Fibroblast of the aortic adventitia (primary cell): ENCODE data around the gene CBFA2T2. TPM values are rescaled to one million over a fixed set of nuclear protein-coding genes. Genes with fewer than 3 reads are reported as not detected.

Experiments
- DNase-seq: peaks from one replicate; pipeline ENCODE4 v3.0.0-alpha.2; 2010; ENCODE audit warnings: low read depth
- H3K4me3 ChIP-seq: 2 replicates; pipeline ENCODE4 v1.5.1; 2011; ENCODE audit warnings: low read depth, mild to moderate bottlenecking, control low read depth, low read length, moderate library complexity
- total RNA-seq: library from RNA; depleted of rRNA; stranded (reverse); fragments of >200 nt; gene quantifications from 2 replicates; pipeline ENCODE4 v1.2.3, GENCODE V29; 2012; ENCODE audit warnings: low replicate concordance
- TF ChIP-seq, protein P1 (sequence below): IDR thresholded peaks from 2 replicates; pipeline ENCODE4 v1.5.1; 2011; ENCODE audit warnings: mild to moderate bottlenecking, low read length, control low read depth, inconsistent platforms; ENCODE audit not compliant: insufficient read depth

Gene CBFA2T2
- total RNA-seq, 1 donor = 11.7 TPM

- DNase-seq = no peak
- H3K4me3 ChIP-seq = no peak overlapping the region
- TF ChIP-seq, protein P1, sequence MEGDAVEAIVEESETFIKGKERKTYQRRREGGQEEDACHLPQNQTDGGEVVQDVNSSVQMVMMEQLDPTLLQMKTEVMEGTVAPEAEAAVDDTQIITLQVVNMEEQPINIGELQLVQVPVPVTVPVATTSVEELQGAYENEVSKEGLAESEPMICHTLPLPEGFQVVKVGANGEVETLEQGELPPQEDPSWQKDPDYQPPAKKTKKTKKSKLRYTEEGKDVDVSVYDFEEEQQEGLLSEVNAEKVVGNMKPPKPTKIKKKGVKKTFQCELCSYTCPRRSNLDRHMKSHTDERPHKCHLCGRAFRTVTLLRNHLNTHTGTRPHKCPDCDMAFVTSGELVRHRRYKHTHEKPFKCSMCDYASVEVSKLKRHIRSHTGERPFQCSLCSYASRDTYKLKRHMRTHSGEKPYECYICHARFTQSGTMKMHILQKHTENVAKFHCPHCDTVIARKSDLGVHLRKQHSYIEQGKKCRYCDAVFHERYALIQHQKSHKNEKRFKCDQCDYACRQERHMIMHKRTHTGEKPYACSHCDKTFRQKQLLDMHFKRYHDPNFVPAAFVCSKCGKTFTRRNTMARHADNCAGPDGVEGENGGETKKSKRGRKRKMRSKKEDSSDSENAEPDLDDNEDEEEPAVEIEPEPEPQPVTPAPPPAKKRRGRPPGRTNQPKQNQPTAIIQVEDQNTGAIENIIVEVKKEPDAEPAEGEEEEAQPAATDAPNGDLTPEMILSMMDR = no peak
Observed at GRCh38 chr20:33611106-33611505, 121.2 kb downstream of the CBFA2T2 start.

DNA sequence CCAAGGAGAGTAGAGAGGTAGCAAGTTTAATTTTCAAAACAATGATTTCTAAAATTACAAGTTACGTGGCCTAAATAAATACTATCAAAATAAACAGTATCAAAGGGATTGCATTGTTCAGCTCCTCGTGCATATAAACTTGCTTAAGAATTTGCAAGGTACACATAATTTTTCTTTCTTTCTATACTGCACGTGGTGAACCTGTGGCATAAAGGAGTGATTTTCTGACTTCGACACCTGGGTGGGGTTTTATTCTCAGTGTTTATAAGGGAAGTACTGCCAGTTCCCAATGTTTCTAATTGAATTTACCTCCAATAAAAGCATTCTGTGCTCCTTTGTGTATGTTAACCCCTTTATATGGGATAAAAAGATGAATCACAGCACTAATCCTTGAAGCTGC lies 122.1 kb downstream of the CBFA2T2 start:
- DNase-seq = no peak
- TF ChIP-seq, protein P1 = no peak
- H3K4me3 ChIP-seq = no peak overlapping the region

DNA sequence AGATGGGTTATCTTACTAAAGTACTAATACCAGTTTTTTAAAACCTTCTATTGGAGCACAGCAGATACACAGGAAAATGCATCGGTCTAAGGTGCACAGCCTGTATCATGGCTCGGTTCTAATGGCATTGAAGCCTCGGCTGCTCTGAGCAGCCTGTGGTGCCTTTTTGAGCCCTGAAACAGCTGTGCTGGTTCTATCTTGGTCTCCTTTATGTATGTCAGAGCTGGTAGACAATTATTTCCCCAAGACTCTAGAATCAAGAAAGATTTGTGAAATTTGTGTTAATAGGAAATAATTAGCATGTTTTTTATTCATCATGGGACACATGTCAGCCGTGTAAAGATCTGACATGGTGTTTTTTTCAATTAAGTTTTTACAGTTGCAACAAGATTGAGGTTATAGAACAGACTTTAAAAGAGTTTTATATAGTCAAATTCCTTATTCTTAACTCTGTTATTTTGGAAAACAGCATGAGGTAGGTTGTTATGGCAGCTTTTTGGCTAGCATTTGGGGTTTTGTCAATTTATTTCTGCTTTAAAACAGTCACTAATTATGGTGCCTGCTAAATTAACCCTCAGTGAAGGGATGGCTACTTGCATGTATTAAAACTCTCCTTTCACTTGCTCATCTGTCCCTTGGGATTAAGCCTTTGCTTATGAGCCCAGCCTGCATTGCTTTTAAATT lies 132.0 kb downstream of the CBFA2T2 start:
- DNase-seq = peak; percentile 8
- H3K4me3 ChIP-seq = no peak overlapping the region

DNA sequence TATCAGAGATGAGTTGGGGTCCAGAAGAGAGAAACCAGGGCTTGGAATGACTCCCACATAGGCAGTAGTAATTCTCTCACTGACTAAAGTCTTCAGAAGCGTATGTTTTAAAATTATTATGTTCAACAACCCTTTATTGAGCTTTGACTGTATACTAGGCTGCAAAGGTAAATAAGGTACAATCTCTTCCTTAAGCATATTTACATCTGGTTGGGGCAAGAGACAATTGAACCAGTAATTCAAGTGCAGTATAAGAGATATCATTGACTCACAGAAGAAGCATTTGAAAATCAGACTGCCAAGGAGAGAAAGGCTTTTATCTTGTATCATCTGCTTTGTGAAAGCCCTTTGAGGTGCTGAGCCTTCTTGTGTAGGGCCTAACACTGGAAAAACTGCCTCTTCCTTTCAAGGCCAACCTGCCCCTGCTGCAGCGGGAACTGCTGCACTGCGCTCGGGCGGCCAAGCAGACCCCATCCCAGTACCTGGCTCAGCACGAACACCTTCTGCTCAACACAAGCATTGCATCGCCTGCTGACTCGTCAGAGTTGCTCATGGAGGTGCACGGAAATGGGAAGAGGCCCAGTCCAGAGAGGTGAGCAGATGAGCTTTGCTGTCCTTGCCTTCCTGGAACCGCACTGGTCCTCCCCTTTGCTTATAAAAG lies 132.9 kb downstream of the CBFA2T2 start:
- no peak overlapping the region for H3K4me3 ChIP-seq
- TF ChIP-seq, protein P1 = no peak
- DNase-seq = no peak

More for the DNA sequence above, 132.0 kb downstream of the CBFA2T2 start:
- TF ChIP-seq, protein P1 = no peak

DNA sequence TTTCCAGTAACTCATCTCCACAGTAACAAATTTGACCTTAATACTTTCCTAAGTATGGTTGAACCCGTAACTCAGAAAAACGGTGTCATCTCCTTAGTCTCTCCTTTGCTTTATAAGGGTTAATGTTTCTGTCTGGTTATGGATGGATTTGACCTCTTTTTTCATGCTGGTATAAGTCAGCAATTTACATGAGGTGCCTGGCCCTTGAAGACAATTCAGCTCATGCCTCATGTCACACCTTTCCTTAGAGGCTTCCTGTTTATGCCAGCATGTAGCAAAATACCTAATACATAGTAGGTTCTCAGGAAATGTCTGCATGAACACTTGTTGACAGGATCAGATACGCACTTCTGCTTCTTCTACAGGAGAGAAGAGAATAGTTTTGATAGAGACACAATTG lies 134.5 kb downstream of the CBFA2T2 start:
- TF ChIP-seq, protein P1 = no peak
- DNase-seq = no peak
- no peak overlapping the region for H3K4me3 ChIP-seq

GRCh38 chr20:33626190-33626589 lies 136.3 kb downstream of the CBFA2T2 start:
- DNase-seq = no peak
- TF ChIP-seq, protein P1 = no peak
- no peak overlapping the region for H3K4me3 ChIP-seq
